HG02981 (cell line): ENCODE measurements around the gene ENTPD5.
"Not testable (repeated sequence)": the region's sequence is repeated elsewhere in the genome, so short reads cannot be mapped to it uniquely, and the experiment has no call there.

Experiments used
- ATAC-seq: cut with Tn5 transposase; IDR thresholded peaks from one replicate; pipeline ENCODE4 v1.9.1; 2021; ENCODE audit warnings: mild to moderate bottlenecking, moderate library complexity; ENCODE audit not compliant: unreplicated experiment

Gene ENTPD5

DNA sequence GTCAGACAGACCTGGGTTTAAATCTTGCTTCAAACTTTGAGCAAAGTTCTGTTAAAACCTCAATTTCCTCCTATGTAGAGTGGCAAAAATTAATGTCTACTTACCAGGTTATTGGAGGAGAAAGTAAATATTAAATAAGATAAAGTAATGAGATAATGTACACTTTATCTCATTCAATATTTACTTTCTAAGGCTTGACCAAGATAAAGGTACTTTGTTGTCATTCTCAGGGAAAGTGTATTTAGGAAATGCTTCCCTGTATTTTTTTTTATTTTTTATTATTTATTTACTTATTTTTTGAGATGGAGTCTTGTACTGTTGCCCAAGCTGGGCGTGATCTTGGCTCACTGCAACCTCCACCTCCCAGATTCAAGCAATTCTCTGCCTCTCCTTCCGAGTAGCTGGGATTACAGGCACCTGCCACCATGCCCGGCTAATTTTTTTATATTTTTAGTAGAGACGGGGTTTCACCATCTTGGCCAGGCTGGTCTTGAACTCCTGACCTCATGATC is 73.9 kb downstream of the ENTPD5 start:
- ATAC-seq, result no peak

- no peak for ATAC-seq
These were observed 74.5 kb downstream of the ENTPD5 start for GRCh38 chr14:73944432-73945158.

DNA sequence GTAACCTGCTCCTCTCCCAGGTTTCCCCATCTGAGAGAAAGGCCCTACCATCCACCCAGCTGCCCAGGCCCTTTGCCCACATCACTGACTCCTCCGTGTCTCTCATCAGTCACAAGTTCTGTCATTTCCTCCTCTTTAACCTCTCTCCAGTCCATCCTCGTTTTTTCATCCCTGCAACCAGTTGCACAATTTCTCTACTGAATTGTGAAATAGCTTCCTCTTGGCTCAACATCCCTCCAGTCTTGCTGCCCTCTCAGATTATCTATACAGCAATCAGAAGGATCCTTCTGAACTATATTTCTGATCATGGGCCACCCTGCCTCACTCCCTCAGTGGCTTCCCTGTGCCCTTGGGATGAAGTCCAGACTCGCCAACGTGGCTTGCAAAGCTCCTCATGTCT is 76.0 kb downstream of the ENTPD5 start:
- ATAC-seq, result no peak

GRCh38 chr14:73942180-73942579 is 76.9 kb downstream of the ENTPD5 start:
- no peak for ATAC-seq

- ATAC-seq, result no peak
These were observed 82.1 kb downstream of the ENTPD5 start for GRCh38 chr14:73937012-73937411.

DNA sequence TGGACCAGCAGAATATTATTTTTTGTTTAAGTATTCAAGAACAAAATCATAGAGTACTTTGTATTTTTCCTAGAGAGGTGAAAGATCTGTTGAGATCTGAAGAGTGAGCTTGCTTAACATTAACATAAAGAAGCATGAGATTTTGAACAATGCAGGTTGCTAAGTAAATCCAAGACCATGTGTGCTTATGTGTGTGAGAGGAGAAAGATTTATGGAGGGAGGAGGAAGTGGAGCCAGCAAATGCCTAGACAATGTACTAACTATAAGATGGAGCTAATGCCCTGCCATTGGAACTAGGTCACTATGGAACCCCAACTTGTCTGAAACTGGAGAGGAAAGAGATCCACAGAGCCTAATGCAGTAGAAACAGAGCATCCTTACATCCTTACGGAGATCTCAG is 82.5 kb downstream of the ENTPD5 start:
- no peak for ATAC-seq

- ATAC-seq, result no peak
These were observed 83.4 kb downstream of the ENTPD5 start for GRCh38 chr14:73935666-73936065.

GRCh38 chr14:73924337-73924736 is 94.8 kb downstream of the ENTPD5 start:
- no peak for ATAC-seq

DNA sequence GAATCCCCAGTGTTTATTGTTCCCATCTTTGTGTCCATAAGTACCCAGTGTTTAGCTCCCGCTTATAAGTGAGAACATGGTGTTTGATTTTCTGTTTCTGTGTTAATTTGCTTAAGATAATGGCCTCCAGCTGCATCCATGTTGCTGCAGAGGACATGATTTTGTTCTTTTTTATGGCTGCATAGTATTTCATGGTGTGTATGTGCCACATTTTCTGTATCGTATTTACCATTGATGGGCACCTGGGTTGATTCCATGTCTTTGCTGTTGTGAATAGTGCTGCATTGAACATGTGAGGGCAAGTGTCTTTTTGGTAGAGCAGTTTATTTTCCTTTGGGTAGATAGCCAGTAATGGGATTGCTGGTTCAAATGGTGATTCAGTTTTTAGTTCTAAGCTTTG is 99.6 kb downstream of the ENTPD5 start:
- not testable (repeated sequence) for ATAC-seq

- no peak for ATAC-seq
These were observed 102.8 kb downstream of the ENTPD5 start for GRCh38 chr14:73916324-73916723.

- no peak for ATAC-seq
These were observed 105.8 kb downstream of the ENTPD5 start for GRCh38 chr14:73913256-73913655.

- ATAC-seq, result no peak
These were observed 109.4 kb downstream of the ENTPD5 start for GRCh38 chr14:73909681-73910080.
